Panc1 (cell line): ENCODE results near the gene DERL2.

Experiments
- CTCF ChIP-seq: fragments of 450-650 bp; IDR thresholded peaks from 2 replicates; pipeline ENCODE4 v1.5.1; 2017; ENCODE audit warnings: mild to moderate bottlenecking
- POLR2AphosphoS5 ChIP-seq: IDR thresholded peaks from 2 replicates; pipeline ENCODE4 v1.6.1; 2012; ENCODE audit warnings: mild to moderate bottlenecking, low read depth, low read length, moderate library complexity

- TF ChIP-seq CTCF (no peak), POLR2AphosphoS5 (peak; percentile 81)
These were observed 487 bp upstream of the DERL2 start, which contains the start of gene MIS12 for GRCh38 chr17:5486206-5487124.
